ENCODE results near the gene IL18RAP.

The IL18RAP gene

DNA sequence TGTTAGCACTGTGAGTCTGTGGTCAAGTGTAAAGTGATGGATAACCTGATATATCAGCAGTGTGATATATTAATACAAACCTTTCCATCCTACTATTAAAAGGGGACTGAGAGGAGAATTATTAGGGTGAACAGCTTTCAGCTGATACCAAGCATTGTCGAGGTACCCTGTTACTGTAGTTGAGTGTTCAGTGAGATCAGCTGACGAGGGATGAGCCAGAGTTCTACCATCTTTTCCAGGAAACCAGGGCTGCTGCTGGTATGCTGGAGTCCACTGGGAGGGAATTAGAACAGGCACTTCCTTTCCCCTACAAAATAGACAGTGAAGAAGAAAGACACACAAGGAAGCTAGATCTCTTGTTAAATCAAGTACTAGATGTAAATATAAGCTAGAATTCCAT is 408 bp downstream of the IL18RAP start:
- DNase-seq = no peak

DNA sequence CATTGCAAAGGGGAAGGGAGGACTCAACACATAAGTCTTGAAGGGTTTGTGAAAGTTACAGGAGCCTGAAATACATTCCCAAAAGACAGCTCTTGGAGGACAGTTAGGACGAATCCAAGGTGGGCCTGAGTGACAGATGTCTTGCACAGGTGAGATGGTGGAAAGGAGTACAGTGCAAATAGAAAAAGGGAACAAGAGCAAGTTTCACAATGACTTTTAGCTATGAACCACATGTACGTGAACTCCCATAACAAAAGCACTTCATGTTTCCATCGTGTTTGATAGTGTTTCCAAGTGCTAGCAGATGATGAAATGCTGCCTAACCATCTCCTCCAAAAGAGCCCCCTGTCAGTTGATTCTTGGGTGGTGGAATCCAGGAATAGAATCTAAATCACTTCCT is 1.8 kb downstream of the IL18RAP start:
- DNase-seq = no peak

DNA sequence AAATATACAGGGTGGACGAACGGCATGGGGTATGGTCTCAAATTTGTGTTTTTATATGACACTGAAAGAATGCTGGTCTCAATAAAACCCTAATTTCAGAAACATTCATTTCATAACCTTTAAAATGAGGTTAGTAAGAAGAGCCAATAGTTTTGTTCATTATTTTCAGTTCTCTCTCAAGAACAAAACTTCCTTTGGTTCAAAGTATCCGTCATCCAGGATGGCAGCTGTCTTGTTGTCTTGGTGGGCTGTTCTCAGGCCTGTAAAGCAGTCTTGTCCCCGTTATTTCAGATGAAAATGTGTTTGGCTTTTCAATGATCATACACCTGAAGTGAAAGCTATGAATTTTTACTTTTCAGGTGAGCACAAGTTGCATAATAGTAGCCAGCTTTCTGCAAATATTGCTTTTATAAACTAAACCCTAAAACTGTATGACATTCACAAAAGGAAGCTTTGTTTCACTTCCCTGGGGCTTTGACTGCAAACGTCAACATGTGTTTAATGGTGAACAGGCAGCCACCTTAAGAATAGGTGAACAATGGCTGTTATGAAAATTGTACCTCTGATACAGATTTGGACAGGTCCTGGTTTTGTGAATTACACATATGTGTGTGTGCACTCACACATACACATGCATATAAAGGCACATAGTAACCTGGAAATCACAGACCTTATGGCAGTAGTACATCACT is 2.6 kb downstream of the IL18RAP start:
- DNase-seq = no peak

DNA sequence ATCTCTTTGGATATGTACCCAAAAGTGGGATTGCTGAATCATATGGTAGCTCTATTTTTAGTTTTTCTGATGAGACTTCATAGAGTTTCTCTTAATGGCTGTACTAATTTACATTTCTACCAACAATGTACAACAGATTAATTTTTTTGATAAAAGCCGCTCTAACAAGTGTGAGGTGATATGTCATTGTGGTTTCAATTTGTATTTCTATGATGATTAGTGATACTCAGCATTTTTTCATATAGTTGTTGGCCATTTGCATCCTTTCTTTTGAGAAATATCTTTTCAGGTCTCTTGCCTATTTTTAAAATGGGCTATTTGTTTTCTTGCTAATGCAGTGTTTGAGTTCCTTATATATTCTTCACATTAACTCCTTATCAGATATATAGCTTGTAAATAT is 4.3 kb downstream of the IL18RAP start:
- no peak for DNase-seq

DNA sequence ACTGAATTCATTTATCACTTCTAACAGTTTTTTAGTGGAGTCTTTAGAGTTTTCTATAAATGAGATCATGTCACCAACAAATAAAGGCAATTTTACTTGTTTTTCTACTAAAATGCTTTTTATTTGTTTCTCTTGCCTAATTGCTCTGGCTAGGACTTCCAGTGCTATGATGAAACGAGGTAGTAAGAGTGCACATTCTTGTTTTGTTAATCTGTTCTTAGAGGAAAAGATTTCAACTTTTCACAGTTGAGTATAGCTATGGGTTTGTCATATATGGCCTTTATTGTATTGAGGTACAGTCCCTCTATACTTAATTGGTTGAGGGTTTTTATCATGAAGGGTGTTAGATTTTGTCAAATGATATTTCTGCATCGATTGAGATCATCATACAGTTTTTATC is 5.6 kb downstream of the IL18RAP start:
- no peak for DNase-seq

DNA sequence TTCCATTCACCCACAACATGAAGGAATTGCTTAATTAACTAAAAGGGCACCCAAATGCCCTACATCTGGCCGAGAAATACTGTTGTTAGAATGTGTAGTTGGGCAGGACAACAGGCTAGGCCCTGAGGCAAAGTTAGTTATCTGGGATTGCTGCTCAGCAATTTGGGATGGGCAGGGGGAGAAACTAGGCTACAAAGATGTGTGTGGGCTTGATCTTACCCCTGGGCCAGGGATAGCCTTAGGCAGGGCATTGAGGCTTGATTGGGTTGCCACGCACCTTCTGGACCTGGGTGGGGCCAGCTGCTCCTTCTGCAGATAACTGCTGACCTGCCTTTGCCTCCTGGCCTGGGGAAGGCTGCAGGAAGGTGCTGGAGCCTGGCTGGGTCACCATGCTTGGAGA is 9.4 kb downstream of the IL18RAP start:
- DNase-seq = no peak

DNA sequence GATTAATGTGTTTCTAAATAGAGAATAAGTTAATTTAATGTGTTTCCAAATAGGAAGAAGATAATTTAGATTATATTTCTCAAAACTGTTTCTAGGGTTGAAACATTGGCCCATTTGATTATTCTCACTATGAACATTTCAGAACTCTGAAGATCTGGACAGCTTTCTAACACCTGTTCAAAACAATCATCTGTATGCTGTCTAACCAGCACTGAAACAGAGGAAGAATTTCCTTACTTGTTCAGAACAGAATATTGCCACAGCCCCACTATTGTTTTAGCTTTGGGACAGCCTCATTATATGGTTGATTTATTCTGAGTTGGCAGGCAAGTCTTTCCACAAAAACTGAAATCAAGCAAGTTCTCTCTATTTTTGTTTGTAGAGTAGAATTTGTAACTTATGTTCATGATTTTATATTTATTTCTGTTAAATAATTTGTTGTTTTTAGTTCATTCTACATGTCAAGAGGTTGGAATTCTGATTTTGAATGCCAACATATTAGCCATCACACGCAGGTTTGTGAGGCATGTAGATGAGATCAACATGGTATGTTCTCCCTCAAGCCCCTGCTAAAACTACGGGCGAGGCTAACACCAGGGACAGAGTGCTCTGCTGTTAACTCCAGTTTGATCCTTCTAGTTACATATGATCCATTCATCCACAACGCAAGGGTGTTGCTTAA is 11.2 kb downstream of the IL18RAP start:
- DNase-seq = no peak

DNA sequence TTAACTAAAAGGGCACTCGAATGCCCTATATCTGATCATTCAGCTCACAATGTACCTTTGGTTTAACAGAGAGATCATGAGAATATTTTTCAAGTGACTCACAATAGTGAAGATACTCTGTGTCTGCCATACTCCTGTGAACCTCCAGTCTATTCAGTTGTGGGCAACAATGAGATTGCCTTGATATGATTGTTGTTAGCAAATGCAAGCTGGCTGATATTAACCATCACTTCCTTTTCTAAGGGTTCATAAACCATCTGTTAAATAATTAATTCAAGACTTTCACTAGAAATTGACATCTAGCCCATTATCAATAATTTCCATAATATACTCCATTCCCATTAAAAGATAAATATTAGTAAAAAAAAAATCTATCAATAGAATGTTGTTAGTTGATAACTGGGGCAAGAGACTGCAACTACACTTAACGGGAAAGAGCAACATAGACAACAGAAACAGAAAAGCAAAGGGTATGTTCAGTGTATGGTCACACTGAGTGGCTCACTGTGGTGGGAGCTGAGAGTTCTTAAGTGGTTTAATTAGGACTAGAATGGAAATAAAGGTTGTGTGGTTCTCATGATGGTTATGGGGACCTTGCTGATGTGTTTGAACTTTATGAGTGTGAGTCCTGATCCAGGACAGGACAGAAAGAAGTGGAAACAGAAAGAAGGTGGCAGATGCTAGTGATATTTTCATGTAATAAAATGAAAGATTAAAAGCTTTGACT is 11.9 kb downstream of the IL18RAP start:
- no peak for DNase-seq

DNA sequence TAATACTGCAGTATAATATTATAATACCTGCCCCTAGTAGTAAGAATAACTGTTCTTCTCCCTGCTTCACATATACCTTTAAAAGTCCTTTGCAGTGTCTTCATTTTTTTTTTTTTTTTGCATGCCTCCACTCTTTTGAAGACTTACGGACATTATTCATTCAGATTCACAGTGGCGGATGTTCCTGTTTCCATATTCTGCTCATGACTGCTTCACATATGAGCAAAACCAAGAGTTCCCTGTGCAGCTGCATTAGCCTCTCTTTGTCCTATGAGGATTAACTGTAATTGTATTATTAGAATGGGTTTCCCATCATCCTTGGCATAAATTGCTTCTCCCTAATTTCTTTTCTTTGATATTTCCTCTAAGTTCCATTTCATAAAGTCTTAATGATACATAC is 12.8 kb downstream of the IL18RAP start:
- DNase-seq = no peak

DNA sequence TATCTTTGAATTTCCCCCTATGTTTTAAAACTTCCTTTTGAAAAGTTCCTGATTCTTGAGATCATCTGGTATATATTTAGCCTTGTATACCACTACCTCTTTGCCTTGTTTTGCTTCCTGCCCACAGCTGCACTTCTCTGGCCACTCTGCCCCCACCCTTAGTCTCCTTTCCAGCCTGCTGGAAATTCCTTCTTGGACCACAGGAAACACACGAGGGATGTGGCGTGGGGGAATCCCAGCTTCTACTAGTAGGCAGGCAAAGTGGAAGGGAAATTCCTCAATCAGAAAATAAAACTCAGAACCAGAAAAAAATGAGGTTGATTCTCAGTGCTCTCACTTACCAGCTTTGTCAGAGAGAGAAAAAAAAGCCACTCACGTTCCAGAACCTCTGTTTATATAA is 13.4 kb downstream of the IL18RAP start:
- no peak for DNase-seq

DNA sequence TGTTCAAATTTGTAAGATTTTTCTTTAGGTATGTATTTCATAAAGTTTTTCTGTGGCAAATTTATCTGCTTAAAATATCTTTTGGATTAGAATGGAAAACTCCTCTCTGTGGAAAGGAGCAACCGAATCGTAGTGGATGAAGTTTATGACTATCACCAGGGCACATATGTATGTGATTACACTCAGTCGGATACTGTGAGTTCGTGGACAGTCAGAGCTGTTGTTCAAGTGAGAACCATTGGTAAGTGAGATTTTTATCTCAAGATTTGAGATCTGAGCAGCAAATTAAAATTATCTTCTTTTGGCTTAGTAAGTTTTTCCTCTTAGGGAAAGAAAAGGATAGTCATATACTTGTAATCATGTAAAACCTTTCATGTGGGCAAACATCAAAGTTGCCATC is 14.2 kb downstream of the IL18RAP start:
- DNase-seq = no peak

DNA sequence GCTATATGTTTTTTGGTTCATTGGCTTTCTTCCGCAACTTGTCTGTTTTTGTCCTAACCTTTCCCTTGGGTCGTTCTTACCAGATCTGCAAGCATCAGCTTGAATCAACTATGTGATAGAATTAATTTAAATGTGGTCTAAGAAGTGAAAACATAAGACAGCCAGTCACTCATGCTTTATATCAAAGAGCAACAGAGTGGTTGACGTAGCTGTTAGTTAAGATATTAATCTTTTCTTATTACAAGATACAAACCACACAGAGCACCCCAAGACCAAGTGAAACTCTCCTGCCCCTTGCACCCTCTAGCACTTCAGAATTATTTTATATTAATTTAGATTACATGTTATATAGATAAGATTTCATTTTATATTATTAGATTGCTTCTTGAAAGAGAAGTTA is 15.2 kb downstream of the IL18RAP start:
- no peak for DNase-seq

DNA sequence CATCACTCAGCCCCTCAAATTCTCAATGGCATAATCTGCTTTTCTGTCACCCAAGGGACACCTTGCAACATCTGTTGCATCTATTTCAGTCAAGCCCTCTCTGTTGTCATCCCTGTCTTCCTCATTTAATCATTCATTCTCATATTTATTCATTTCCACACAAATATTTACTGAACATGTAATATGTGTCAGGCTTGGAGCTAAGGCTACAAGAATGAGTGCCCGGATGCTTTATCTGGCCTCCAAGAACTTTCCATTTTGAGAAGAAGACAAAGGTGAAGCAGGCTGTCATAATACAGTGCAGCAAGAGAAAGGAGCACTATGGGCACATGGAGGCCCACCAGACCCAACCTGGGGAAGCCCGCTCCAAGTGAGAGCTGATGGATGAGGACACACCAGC is 15.6 kb downstream of the IL18RAP start:
- no peak for DNase-seq

DNA sequence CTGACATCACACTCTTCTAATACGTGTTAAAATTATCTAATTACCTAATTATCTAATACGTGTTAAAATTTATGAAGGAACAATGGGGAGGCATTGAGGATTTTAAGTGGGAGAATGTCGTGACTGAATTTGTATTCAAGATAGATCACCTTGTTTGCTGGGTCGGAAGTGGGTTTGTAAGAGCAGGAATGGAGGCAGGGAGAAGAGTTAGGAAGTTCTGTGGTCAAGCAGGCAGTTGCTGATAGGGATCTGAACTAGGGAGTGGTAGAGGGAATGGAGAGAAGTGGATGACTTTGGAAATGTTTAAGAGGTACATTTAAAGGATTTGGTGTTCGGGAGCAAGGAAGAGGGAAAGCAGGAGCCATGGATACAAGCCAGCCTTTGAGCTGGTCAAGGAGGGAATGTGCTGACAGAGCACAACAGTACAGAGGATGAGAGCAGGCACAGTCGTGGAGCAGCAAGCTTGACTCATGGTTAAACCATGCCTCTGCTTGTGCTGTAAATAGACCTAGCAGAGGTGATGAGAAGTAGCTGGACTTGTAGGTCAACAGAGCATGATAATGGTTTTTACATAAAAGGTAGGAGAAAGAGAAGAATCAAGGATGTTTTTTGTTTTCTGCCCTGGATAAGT is 16.2 kb downstream of the IL18RAP start:
- DNase-seq = no peak

DNA sequence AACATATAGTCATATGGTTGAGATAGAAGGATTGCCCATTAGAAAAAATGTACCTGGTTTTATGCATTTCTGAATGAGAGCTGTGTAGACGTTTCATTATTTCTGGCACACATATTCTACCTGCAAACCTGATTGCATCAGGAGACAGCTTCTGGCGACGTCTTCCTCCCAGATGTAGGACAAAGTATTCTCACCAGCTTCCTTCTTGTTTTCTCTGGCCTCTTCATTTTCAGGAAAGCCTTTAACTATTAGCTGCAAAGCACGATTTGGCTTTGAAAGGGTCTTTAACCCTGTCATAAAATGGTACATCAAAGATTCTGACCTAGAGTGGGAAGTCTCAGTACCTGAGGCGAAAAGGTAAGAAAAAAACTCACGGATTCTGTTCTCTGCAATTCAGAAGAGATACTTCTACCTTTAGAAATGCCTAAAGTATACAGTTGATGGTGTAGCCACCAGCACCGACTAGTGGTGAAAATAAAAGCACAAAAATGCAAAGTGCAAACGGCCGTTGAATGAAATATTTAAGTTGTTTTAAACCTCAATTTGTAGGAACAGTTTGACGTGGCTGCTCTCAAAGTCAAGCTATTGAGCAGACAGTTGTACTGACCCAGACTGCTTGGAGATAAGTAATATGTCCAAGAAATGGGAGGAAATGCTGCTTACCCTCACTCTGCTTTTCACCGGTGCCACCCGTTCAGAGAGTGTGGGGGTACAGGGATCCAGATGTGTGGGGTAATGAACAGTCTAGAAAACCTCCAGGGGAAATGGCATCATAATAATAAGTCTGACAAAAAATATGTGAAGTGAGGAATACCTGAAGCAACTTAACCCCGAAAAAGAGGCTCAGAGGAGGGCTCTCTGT is 20.2 kb downstream of the IL18RAP start:
- peak; percentile 26 to 49 for DNase-seq

DNA sequence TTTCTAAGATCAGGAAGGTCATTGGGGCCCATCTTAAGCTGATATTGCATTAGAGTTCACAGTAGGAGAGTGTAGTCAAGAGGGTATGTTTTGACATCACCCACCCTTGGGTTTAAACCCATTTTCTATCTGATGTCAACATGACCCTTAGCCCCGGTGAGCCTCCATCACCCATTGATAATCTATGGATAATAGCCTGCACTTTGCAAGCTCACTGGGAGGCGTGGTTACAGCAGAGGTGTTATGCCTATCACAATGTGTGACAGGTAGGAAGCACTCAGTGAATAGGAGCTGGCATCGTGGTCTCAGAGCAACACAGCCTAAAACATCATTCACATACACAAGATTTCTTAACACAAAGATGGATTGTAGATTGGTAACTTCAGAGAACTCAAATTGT is 21.3 kb downstream of the IL18RAP start:
- DNase-seq = no peak

DNA sequence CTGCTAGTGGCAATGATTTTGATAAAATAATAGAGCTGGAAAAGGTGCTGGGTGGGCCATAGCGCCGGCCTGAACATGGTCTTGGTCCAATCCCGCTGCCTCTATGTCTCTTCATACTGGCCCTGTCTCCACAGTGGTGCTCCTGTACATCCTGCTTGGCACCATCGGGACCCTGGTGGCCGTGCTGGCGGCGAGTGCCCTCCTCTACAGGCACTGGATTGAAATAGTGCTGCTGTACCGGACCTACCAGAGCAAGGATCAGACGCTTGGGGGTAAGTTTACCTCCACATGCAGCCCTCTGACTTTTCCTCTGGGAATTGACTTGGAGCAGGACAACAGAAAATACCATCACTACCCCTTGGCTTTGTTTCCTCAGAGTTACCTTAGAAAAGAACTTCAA is 24.0 kb downstream of the IL18RAP start:
- no peak for DNase-seq

DNA sequence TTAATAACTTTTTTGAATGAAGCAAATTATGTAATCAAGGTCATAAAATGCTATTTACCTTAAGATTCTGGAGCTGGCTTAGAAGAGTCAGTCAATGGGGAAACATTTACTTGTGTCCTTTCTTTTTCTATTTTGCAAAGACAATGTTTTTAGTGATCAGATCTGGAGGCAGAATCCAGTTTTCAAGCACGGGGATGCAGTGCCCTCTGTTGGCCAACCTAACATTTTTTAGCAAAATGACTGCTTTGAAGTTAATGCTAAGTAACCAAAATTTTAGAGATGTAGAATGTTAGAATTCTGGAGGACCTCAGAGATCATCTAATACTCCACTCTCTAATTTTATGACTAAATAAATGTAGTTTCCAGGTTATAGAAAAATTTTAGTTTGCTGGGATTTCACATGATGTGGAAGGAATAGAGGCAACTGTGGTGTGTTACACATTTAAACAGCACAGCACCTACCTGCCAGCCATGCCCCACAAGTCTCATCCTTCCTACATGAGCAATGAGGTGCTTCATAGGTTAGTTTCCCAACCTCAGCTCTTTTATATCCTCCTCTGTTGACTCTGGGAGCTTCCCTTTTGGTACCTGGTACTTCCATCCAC is 26.5 kb downstream of the IL18RAP start:
- DNase-seq = peak; percentile 65 to 71

DNA sequence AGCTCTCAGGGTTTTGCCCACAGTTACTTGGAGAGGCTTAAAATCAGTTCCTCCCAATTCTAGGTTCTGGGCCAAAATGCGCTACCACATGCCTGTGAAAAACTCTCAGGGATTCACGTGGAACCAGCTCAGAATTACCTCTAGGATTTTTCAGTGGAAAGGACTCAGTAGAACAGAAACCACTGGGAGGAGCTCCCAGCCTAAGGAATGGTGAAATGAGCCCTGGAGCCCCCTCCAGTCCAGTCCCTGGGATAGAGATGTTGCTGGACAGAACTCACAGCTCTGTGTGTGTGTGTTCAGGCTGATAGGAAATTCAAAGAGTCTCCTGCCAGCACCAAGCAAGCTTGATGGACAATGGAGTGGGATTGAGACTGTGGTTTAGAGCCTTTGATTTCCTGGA is 29.0 kb downstream of the IL18RAP start:
- DNase-seq = no peak

DNA sequence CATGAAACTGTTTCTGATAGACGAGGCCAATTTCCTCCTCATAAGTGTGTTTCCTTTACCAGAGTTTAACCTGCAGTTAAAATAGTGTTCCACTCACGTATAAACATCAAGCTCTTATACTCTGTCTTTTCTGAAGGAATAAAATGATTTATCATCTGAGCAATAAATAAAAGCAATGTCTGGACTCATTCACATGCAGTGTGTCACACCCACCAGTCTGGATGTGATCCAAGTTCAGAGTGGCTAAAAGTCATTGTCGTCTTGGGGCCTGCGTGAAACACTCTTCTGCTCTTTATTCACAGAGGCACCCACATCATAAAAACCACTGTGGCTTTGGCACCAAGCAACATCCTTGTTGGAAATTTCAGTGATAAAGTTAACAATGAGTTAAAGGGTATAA is 30.5 kb downstream of the IL18RAP start:
- no peak for DNase-seq

DNA sequence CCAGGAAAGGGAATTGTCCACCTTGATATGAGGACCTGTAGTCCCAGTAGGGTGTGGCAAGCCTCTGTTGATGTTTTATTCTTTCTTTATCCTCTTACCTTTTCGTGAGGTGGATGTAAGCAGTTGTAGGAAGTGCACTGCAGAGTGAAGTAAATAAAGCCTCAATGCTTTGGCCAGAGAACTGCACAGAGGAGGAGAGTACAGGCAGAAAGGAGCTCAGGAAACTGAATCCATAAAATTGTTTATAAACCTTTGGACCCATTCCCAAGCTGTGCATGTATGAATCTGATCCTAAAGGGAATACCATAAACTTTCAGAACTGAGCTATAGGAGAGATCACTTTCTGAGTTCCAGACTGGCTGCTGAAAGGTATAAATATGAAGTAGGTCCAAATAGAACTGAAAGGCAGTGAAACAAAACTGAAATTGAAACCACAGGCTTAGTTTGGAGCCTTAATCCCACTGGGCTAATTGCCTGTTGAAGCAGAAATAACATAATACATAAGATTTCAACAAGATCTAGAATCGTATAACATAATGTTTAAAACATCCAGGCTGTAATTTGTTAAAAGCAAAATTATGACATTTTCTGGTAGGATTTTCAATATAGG is 32.2 kb downstream of the IL18RAP start:
- no peak for DNase-seq

DNA sequence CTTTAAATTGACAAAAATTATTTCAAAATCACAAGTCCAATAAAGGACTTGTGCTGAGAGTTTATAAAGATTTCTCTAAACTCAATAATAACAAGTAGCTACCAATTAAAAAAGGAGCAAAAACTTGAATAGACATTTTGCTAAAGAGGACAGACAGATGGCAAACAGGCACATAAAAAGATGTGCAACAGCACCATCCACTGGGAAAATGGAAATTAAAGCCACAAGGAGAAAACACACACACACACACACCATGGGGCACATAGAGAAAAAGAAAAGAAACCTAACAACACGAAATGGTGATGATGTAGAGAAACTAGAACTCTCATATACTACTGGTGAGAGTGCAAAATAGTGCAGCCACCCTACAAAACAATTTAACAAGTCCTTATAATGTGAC is 37.5 kb downstream of the IL18RAP start:
- DNase-seq = no peak

All from stimulated activated CD4-positive, alpha-beta T cell treated with anti-CD3 and anti-CD28 coated beads, Interleukin-2, amount 100 ng/mL, for 48 hours (primary cell).